Suppressor macrophage (primary cell): ENCODE data around the gene EPB41L2.
A peak's percentile ranks its signal among the peaks of the same experiment; 100 is the strongest.
"Not testable (repeated sequence)": the region's sequence is repeated elsewhere in the genome, so short reads cannot be mapped to it uniquely, and the experiment has no call there.

Source experiments
- DNase-seq, 4 experiments: peaks; one replicate each; pipeline ENCODE4 v3.0.0-alpha.2; 2020 to 2022

The EPB41L2 gene

DNA sequence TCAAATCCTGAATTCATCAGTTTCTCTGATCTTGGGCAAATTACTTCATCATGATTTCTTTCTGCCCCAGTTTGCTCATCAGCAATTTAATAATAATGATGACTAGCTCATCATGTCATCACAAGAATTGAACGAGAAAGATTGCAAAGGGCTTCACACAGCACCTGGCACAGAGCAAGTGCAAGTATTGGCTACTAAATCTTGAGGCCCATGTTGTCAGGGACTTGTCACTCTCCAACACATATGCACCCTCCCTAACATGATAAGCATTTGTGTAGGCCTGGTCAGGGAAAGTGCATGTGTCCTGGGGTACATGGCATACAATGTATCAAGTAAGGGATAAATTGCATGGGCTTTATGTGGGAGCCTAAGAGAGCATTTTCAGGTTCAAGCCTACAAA, 229.5 kb downstream of the EPB41L2 start:
- DNase-seq, result no peak

- DNase-seq, result no peak
Observed at GRCh38 chr6:130831607-130832006, 231.4 kb downstream of the EPB41L2 start.

DNA sequence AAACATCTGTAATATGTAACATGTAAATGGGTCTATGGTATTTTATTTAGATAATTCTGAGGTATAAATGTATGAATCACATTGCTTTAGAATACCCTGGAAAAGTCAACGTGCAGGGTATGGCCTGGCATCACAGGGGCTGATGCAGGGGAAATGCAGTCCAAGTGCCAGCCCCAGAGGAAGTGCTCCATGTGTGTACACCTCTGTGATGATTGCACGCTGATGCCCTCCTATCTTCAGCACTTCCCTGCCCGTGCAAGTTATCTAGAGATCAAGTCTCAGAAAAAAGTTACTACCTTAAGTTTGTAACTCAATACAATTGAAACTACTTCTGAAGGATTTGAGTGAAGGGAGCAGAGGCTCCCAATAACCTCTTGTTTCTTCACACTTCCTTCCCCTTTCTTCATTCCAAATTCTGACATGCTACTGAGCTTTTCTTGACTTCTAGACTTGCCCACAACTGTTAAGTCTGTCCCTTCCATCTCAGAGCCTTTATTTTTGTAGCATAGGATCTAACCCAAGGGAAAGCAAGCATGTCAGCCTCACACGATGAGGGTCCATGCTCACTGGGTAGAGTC, 233.6 kb downstream of the EPB41L2 start:
- DNase-seq, result peak in 2 of 4 experiments; percentile 9 to 28

- no peak for DNase-seq
Observed at GRCh38 chr6:130827247-130828149, 235.5 kb downstream of the EPB41L2 start, which contains the start of gene SMLR1. Gene SMLR1, plus strand, starts transcription at chr6:130827406. Its CDS starts 8 bp downstream, at chr6:130827414.

GRCh38 chr6:130826442-130827246, 236.4 kb downstream of the EPB41L2 start:
- DNase-seq, result no peak

- DNase-seq, result no peak
Observed at GRCh38 chr6:130825772-130826441, 237.1 kb downstream of the EPB41L2 start.

DNA sequence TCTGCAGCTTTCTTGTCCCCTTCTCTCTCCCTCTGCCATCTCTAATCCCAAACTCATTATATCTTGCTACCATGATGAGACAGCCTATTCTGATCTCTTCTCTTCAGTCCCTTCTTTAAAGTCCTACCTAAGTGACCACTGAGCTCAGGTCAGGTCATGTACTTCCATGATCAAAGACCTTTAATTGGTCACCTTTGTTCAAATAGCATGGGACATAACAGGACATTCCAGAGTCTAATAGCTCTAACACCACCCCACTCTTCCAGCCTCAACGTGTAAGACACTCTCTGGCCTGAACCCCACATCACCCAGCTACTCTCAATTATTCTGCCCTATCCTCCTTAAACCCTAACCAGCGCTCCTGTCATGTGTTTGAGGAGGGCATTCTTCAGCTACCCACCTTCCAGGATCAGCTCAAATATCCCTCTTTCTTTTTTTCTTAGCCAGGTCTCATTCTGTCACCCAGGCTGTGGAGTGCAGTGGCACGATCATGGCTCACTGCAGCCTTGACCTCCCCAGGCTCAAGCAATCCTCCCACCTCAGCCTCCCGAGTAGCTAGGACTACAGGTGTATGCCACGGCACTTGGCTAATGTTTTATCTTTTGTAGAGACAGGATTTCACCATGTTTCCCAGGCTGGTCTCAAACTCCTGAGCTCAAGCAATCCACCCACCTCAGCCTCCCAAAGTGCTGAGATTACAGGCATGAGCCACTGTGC, 237.9 kb downstream of the EPB41L2 start:
- DNase-seq, result no peak

GRCh38 chr6:130822736-130823135, 240.3 kb downstream of the EPB41L2 start:
- DNase-seq, result no peak

DNA sequence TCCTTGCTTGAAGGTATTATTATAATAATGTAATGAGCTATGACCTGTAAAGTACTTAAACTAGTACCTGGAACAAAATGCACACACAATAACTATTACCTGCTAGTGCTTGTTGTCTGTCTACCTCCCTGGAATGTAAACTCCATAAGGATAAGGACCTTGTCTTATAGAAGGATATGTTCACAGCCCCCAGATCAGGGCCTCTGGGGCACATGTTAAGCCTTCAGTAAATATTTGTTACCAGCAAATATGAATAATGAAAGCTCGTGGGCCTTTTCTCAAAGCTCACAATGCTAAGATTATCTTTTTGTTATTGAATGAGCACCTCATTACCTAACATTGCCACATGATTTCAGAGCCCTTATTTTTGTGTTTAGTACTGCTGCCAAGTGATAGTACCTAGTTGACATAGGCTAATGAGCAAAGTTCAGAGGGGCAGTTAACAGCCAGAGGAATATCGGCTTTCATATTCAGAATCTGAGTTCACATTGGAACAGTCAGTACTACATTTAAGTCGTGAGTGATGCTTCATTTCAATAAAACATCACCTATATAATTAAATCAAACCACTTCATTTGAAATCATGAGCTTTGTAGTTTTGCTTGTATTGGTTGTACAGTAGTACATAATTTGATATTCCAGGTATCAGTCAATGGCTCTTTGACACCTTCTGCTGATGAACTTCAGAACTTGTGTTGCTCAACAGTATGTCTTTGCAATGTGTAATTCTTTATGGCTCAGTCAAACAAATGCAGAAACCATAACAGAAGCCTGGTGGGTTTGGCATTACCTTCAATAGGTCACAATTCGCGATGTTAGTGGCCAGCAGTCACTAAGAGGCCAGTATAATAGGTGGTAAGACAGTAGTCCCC, 247.6 kb downstream of the EPB41L2 start:
- DNase-seq, result no peak

- DNase-seq, result no peak
Observed at GRCh38 chr6:130814506-130814905, 248.5 kb downstream of the EPB41L2 start.

DNA sequence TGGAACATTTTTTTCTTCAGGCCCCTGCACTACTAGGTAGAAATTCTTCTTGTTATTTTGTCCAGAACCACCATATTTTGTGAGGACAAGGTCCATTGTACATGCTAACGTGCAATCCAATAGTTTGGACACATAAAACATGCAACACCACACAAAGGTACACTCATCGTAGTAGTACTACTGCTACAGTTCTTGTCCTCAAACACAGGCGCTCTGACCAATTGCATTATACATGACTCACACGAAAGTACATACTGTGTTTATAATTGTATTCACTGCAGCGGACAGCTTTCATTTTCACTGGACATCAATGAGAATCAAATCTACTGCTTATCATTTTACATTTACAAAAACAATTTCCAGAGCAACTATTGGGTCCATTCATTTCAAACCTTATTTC, 251.1 kb downstream of the EPB41L2 start:
- DNase-seq, result no peak

- no peak for DNase-seq
Observed at GRCh38 chr6:130810307-130811030, 252.6 kb downstream of the EPB41L2 start.

- DNase-seq, result not testable (repeated sequence)
Observed at GRCh38 chr6:130801368-130801767, 261.7 kb downstream of the EPB41L2 start.

DNA sequence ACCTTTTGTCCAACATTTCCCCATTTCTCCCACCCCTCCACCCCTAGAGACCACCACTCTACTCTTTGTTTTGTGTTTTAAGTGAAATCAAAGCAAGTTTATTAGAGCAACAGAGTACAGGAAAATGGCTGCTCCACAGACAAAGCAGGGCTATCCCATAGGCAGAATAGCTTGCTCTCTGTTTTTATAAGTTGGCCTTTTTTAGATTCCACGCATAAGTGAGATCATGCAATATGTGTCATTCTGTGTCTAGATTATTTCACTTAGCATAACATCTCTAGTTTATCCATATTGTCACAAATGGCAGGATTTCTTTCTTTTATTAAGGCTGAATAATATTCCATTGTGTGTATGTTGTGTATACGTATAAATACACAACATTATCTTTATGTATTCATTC, 266.0 kb downstream of the EPB41L2 start:
- no peak for DNase-seq

GRCh38 chr6:130796313-130796905, 266.6 kb downstream of the EPB41L2 start:
- no peak for DNase-seq

DNA sequence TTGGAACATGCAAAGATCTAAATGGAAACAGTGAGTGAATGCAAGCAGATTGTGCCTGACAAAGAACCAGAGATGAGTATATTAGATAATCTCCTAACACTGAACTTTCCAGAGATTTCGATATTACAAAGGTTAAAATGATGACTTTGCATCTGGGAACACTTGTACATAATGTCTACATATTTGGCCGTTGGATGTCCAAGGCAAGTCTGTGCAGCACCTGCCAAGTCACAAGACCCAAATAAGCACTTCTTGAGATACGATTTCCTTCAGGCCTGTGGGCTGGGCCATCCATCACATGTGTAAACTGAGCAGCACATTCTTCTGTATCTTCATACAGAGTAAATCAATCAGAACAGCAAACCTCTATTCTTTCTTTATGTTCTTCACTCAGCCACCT, 268.3 kb downstream of the EPB41L2 start:
- DNase-seq, result no peak

GRCh38 chr6:130794010-130794697, 268.9 kb downstream of the EPB41L2 start:
- no peak for DNase-seq
